WERI-Rb-1 (cell line): ENCODE measurements around the gene SCLY.

Experiments used
- DNase-seq: peaks from one replicate; pipeline ENCODE4 v3.0.0-alpha.2; 2020
- H3K27ac ChIP-seq: fragments of 250-450 bp; sonication (Bioruptor Pico); 2 replicates; pipeline ENCODE4 v1.5.1; 2020; ENCODE audit warnings: mild to moderate bottlenecking, moderate library complexity
- H3K27me3 ChIP-seq: fragments of 250-450 bp; sonication (Bioruptor Pico); 2 replicates; pipeline ENCODE4 v1.5.1; 2021; ENCODE audit warnings: mild to moderate bottlenecking, low read depth, moderate library complexity; ENCODE audit not compliant: insufficient read depth, severe bottlenecking
- H3K36me3 ChIP-seq: fragments of 250-450 bp; sonication (Bioruptor Pico); 2 replicates; pipeline ENCODE4 v1.5.1; 2020; ENCODE audit warnings: mild to moderate bottlenecking, moderate library complexity
- H3K4me3 ChIP-seq: 2 replicates; pipeline ENCODE4 v1.5.1; 2011; ENCODE audit warnings: low read depth, mild to moderate bottlenecking, control low read depth, low read length
- H3K9me3 ChIP-seq: fragments of 250-450 bp; sonication (Bioruptor Pico); 2 replicates; pipeline ENCODE4 v1.5.1; 2021; ENCODE audit warnings: mild to moderate bottlenecking, moderate library complexity; ENCODE audit not compliant: severe bottlenecking
- CTCF ChIP-seq: IDR thresholded peaks from 2 replicates; pipeline ENCODE4 v1.5.1; 2011; ENCODE audit warnings: low read depth, mild to moderate bottlenecking, control low read depth, inconsistent platforms, low read length

The SCLY gene

GRCh38 chr2:238084761-238085160 lies 24.0 kb downstream of the SCLY start:
- DNase-seq = no peak
- Histone ChIP-seq H3K9me3 (no peaks in the 10 kb centered on the region), H3K4me3 (no peak overlapping the region), H3K27ac (no peak overlapping the region), H3K36me3 (peaks cover 33% of the 10 kb centered on the region), H3K27me3 (no peaks in the 10 kb centered on the region)
- TF ChIP-seq CTCF = no peak

- no peak overlapping the region for H3K4me3 ChIP-seq
- no peak for TF ChIP-seq CTCF
- no peaks in the 10 kb centered on the region for H3K9me3 ChIP-seq
- no peaks in the 10 kb centered on the region for H3K27me3 ChIP-seq
- H3K36me3 ChIP-seq = peaks cover 27% of the 10 kb centered on the region
- DNase-seq = no peak
- no peak overlapping the region for H3K27ac ChIP-seq
Measured at GRCh38 chr2:238085899-238086298, 25.1 kb downstream of the SCLY start.

DNA sequence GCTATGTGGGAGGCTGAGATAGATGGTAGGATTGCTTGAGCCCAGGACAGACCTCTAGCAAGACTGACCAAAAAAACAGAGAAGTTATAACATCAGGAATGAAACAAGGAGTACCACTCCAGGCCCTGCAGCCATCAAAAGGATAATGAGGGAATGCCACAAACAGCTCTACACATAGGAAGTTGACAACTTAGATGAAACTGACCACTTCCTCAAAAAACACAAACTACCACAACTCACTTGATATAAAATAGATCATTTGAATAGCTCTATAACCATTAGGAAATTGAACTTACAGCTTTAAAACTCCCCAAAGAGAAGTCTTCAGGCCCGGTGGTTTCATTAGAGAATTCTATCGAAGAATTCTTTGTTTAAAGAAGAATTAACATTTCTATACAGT lies 26.4 kb downstream of the SCLY start:
- no peaks in the 10 kb centered on the region for H3K27me3 ChIP-seq
- no peak overlapping the region for H3K4me3 ChIP-seq
- H3K9me3 ChIP-seq = no peaks in the 10 kb centered on the region
- no peak for TF ChIP-seq CTCF
- no peak overlapping the region for H3K27ac ChIP-seq
- peaks cover 20% of the 10 kb centered on the region for H3K36me3 ChIP-seq
- DNase-seq = no peak

GRCh38 chr2:238090887-238091286 lies 30.1 kb downstream of the SCLY start:
- Histone ChIP-seq H3K27ac (no peak overlapping the region), H3K27me3 (no peaks in the 10 kb centered on the region), H3K4me3 (no peak overlapping the region), H3K9me3 (no peaks in the 10 kb centered on the region), H3K36me3 (peaks cover 4% of the 10 kb centered on the region)
- no peak for DNase-seq
- TF ChIP-seq CTCF = no peak

- DNase-seq = no peak
- Histone ChIP-seq H3K4me3 (no peak overlapping the region), H3K9me3 (no peaks in the 10 kb centered on the region), H3K27me3 (no peaks in the 10 kb centered on the region), H3K27ac (no peak overlapping the region), H3K36me3 (no peaks in the 10 kb centered on the region; the same call in 1 of the 2 replicates)
- TF ChIP-seq CTCF = no peak
Measured at GRCh38 chr2:238091436-238092060, 30.7 kb downstream of the SCLY start.

- Histone ChIP-seq H3K27me3 (no peaks in the 10 kb centered on the region), H3K4me3 (no peak overlapping the region), H3K27ac (no peak overlapping the region), H3K9me3 (no peaks in the 10 kb centered on the region), H3K36me3 (no peaks in the 10 kb centered on the region; the same call in 1 of the 2 replicates)
- DNase-seq = no peak
- TF ChIP-seq CTCF = no peak
Measured at GRCh38 chr2:238092486-238093035, 31.8 kb downstream of the SCLY start.
